ENCODE data around the gene CREBBP. TPM values are rescaled to one million over a fixed set of nuclear protein-coding genes. Genes with fewer than 3 reads are reported as not detected.

The CREBBP gene
- total RNA-seq, 1 experiment from 2014 or later, result 6.6 TPM

DNA sequence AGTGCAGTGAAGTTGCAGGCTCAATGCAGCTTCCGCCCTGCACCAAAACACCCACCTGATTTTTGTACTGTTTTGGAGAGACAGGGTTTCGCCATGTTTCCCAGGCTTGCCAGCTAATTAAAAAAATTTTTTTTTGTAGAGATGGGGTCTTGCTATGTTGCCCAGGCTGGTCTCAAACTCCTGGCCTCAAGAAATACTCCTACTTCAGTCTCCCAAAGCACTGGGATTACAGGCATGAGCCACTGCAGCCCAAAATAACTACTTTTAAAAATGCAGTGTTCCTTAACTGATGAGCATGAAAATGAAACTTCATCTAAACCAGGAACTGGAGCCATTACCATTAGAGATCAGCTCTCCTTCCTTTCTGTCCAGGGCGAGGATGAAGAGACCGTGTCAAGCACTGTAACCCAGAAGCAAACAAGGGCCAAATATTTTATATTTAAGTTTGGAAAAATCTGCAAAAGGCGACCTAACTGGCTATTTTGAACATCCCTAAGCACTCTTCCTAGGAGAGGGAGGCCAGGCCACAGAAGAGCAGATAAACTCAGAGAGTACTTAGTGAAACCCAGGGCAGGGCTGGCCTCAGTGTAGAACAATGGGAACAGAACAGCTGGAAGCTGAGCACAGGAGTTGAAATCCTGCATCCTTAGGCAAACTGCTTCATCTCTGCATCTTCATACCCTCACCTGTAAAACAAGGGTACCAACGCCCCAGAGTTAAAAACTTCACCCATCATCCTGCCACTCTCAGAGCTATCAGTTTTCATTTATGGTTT lies 24.0 kb downstream of the CREBBP start:
- DNase-seq (ENCODE audit: low spot score), result no peak

DNA sequence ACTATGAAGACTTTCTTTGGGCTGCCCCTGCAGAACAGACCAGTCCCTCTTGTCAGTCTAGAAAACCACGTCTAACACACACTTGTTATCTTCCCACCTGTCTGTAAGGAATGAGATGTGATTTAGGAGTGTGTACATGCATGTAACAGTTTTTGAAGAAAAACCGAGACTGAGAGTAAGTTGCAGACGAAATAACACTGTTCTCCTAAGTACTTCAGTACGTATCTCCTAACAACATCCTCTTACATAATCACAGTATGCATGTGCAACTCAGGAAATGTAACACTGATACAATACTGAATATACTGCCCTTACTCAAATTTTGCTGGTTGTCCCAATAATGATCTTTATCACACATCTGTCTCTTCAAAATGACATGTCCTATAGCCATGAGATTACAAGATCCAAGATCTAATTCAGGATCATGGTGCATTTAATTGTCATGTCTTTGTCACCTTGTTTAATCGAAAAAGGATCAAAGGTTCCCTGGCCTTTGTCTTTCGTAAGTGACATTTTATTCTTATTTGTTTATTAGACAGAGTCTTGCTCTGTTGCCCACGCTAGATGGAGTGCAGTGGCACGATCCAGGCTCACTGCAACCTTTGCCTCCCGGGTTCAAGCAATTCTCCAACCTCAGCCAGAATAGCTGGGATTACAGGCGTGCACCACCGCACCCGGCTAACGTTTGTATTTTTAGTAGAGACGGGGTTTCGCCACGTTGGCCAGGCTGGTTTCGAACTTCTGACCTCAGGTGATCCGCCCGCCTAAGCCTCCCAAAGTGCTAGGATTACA lies 25.6 kb downstream of the CREBBP start:
- DNase-seq (ENCODE audit: low spot score), result no peak

DNA sequence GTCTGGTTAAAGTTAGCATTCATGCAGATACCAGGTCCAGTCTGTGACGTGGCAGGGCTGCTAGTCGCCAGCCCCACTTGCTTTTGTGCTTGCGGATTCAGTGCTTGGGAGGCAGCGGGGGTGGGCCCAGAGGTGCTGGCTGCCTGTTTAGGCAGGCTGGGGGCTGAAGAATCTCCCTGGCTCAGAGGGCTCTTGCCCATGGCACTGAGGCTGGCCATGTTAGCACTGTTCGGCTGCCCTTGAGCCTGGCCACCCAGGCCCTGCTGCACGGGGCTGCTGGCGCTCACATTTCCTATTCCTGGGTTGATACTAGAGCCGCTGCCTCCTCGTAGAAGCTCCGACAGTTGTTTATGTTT lies 30.0 kb downstream of the CREBBP start:
- no peak for DNase-seq (ENCODE audit: low spot score)

- DNase-seq (ENCODE audit: low spot score), result no peak
Observed at GRCh38 chr16:3849751-3850543, 30.6 kb downstream of the CREBBP start.

GRCh38 chr16:3846595-3847091 lies 33.9 kb downstream of the CREBBP start:
- no peak for DNase-seq (ENCODE audit: low spot score)

GRCh38 chr16:3846087-3846486 lies 34.4 kb downstream of the CREBBP start:
- DNase-seq (ENCODE audit: low spot score), result no peak

DNA sequence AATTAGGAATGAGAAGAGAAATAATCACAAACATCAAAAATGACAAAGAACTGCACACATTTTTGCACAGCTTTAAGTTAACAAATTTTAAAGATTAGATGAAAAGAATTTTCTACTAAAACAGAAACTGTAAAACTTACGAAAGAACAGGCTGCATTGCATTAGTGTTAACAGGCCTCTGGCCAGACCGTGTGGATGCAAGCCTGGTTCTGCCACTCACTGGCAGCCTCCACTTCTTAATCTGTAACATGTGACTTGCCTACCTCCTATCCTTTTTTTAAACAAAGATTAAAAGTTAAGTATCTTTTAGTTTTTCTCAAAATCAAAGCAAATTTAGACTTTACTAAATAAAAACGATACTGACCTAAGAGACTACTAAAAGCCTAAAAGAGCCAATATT lies 37.5 kb downstream of the CREBBP start:
- no peak for DNase-seq (ENCODE audit: low spot score)

- no peak for DNase-seq (ENCODE audit: low spot score)
Observed at GRCh38 chr16:3841729-3842508, 38.6 kb downstream of the CREBBP start.

GRCh38 chr16:3839402-3840184 lies 40.9 kb downstream of the CREBBP start:
- DNase-seq (ENCODE audit: low spot score), result no peak

DNA sequence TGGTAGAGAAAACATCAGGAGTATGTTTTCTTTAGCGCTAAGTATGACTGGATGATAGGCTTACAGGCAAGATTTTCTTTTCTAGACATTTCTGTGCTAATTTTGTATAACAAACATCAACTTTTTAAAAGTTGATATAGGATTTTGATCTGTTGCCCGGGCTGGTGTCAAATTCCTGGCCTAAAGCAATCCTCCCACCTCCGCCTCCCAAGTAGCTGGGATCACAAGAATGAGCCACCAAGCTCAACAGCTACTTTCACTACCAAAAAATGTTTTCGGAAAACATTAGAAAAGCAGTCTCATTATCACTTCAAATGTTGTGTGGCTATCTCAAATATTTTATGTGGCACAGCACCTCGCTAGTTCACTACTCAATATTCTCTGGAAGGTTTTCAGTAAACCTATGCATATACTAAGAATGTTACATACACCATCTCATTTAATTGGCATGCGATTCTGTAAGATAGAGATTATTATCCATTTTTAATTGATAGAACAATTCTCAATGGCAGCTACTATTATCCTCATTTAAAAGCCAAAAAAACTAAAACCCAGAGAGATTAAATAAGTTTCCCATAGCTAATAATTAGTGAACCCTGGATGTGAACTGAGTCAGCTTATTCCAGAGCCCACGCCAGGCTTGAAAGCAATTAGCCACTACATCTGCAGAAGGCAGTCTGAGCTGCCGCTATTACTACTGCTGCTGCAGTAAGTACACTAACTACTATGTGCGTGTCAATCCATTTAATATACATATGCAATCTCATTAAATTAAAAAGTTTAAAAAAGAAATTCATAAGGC lies 41.7 kb downstream of the CREBBP start:
- DNase-seq (ENCODE audit: low spot score), result no peak

DNA sequence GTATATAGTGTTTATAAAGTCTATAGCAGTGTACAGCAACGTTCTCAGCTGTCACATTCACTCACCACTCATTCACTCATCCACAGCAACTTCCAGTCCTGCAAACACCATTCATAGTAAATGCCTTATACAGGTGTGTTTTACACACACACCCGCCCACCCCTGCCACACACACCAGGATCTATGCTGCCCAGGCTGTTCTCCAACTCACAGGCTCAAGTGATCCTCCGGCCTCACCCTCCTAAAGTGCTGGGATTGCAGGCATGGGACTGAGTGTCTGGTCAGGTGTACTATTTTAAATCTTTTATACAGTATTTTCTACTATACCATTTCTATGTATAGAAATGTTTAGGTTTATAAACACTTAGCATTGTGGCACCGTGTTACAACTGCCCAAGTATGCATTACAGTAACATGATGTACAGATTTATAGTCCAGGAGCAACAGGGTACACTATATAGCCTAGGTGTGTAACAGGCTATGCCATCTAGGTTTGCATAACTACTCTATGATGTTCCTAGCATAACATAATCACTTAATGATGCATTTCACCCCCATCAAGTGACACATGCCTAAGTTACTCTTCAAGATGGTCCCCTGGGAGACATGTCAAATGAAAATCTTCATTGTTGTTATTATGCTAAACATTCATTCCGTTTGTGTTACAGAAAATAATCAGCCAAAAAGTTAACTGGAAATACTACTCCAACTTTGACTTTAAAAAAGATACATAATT lies 42.5 kb downstream of the CREBBP start:
- DNase-seq (ENCODE audit: low spot score), result no peak

DNA sequence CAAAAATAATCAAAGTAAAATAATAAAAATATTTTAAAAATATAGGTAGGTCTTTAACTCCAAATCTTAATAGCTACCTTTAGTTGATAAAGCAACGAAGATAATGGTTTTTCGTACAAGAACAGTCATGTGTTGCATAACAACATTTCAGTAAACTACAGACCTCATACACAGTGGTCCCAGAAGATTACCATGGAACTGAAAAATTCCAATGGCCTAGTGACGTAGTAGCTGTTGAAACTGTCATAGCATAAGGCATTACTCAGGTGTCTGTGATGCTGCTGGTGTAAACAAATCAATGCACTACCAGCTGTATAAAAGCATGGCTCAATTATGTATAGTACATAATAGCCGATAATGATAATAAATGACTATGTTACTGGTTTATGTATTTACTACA lies 43.9 kb downstream of the CREBBP start:
- DNase-seq (ENCODE audit: low spot score), result no peak

GRCh38 chr16:3835089-3835602 lies 45.4 kb downstream of the CREBBP start:
- DNase-seq (ENCODE audit: low spot score), result no peak

- DNase-seq (ENCODE audit: low spot score), result no peak
Observed at GRCh38 chr16:3832668-3833067, 47.8 kb downstream of the CREBBP start.

- no peak for DNase-seq (ENCODE audit: low spot score)
Observed at GRCh38 chr16:3830625-3831254, 49.8 kb downstream of the CREBBP start.

DNA sequence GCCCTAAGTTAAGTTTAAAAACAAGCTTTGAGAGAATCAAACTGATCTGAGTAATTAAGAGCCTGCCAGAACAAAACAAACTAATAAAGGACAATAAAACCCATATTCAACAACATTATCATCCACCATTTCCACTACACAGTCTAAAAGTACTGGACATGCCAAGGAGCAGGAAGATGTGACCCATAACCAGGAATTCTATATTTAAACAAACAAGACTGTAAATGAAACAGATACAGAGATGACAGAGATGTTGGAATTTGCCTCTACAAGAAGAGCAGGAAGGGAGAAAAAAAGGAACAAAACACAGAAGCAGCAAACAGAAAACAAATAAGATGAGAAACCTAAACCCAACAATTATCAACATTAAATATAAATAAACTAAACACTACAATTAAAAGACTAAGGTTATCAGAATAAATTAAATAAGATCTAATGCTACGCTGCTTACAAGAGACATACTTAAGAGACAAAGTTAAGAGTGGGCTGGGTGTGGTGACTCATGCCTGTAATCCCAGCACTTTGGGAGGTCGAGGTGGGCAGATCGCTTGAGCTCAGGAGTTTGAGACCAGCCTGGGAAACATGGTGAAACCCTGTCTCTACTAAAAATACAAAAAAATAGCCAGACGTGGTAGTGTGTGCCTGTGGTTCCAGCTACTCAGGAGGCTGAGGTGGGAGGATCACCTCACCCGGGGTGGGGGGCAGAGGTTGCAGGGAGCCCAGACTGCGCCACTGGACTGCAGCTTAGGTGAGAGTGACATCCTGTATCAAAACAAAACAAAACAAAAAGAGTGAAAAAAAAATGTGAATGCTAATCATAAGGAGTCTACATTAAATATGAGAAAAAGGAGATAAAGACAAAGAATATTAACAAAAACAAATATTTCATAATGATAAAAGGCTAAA lies 50.6 kb downstream of the CREBBP start:
- no peak for DNase-seq (ENCODE audit: low spot score)

DNA sequence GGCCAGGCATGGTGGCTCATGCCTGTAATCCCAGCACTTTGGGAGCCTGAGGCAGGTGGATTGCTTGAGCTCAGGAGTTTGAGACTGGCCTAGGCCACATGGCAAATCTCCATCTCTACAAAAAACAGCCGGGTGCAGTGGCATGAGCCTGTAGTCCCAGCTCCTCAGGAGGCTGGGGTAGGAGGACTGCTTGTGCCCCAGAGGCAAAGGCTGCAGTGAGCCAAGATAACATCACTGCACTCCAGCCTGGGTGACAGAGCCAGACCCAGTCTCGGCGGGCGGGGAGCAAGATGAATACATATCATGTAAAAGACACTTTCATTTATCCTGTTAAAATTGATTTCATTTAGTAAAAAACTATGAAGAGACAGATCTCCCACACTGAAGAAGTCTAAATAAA lies 54.6 kb downstream of the CREBBP start:
- no peak for DNase-seq (ENCODE audit: low spot score)
